Body of pancreas (tissue), 4 donors: Measurements from ENCODE around the gene NR4A3.

Source experiments
- CTCF ChIP-seq, 7 experiments: fragments of 450-650 bp in 4 of 7; fragments of 200-600 bp in 3 of 7; sonication (generic) in 3 of 7; IDR thresholded peaks; one replicate each; pipeline ENCODE4 v1.5.1; 2016 to 2019; ENCODE audit warnings: antibody characterized with exemption in 7 of 7
- POLR2A ChIP-seq, 3 donors: fragments of 450-650 bp; IDR thresholded peaks; one replicate each; pipeline ENCODE4 v1.6.1; 2016; ENCODE audit warnings: antibody characterized with exemption in 3 of 3, mild to moderate bottlenecking in 2 of 3

GRCh38 chr9:99835581-99835980 is 13.9 kb downstream of the NR4A3 start:
- TF ChIP-seq POLR2A (IDR thresholded peaks at IDR 0.05) (no peak), CTCF (IDR thresholded peaks at IDR 0.05) (no peak)
